K562 (cell line): ENCODE measurements around the gene PCBD2. TPM values are rescaled to one million over a fixed set of nuclear protein-coding genes. Genes with fewer than 3 reads are reported as not detected.

Experiments used
- ATAC-seq: fragments of 200-7000 bp; cut with Tn5 transposase; 3 replicates; pipeline ENCODE4 v1.9.1; 2020; ENCODE audit warnings: moderate library complexity
- BruUV-seq: library from RNA; stranded (reverse); fragments of 400-500 nt; replicated peaks from 2 replicates; lab custom pipeline; 2021; lab: Mats Ljungman, UMichigan
- CTCF ChIA-PET: fragments of 300-600 bp; formaldehyde crosslinking; extraction: SDS; loops from one replicate; lab custom pipeline; 2021; ENCODE audit warnings: low intra/inter-chr PET ratio; lab: Yijun Ruan, JAX
- POLR2A ChIA-PET: fragments of 300-600, 350-650 bp; sonication (Branson Sonifier 250); formaldehyde crosslinking; extraction: SDS; loops from one replicate; lab custom pipeline; 2021; ENCODE audit warnings: antibody characterized with exemption, inconsistent platforms; lab: Yijun Ruan, JAX
- DNase-seq, 4 experiments: peaks; one replicate each; pipeline versions ENCODE4 v3.0.0 to v3.0.0-alpha.2; 2011 to 2018; ENCODE audit warnings: low spot score in 3 of 4, mixed read lengths in 3 of 4; ENCODE audit errors: extremely low read depth in 1 of 4
- FAIRE-seq: peaks from 2 replicates; lab custom pipeline; 2011; peaks lifted over from hg19 to GRCh38; lab: Jason Lieb, UNC
- H2AFZ ChIP-seq: 2 replicates; pipeline ENCODE4 v1.6.0; 2011; ENCODE audit warnings: low read depth, low read length, control low read depth, inconsistent platforms
- H3K27ac ChIP-seq: fragments of 200-600 bp; 3 replicates; pipeline ENCODE4 v1.8.0; 2011; ENCODE audit warnings: low read depth, mild to moderate bottlenecking, control low read depth, inconsistent platforms, low read length, moderate library complexity, mixed read lengths; ENCODE audit errors: extremely low read depth
- H3K27me3 ChIP-seq, 2 experiments: fragments of 300-600 bp in 1 of 2; 2 replicates in 1 of 2; 3 replicates in 1 of 2; pipeline versions ENCODE4 v1.6.0 to v1.8.0; 2011; ENCODE audit warnings: inconsistent platforms in 2 of 2, low read length in 2 of 2, mild to moderate bottlenecking in 1 of 2, mixed read lengths in 1 of 2, moderate library complexity in 1 of 2; ENCODE audit not compliant: control insufficient read depth in 2 of 2, insufficient read depth in 2 of 2
- H3K36me3 ChIP-seq: fragments of 300-600 bp; 3 replicates; pipeline ENCODE4 v1.8.0; 2011; ENCODE audit warnings: mild to moderate bottlenecking, low read length, inconsistent platforms; ENCODE audit not compliant: control insufficient read depth, insufficient read depth
- H3K4me1 ChIP-seq, 2 experiments: fragments of 200-600 bp in 1 of 2; replicated peaks in 1 of 2; 2 replicates in 1 of 2; 3 replicates in 1 of 2; pipeline versions ENCODE4 v1.5.1 to v1.8.0; 2011; ENCODE audit warnings: inconsistent platforms in 2 of 2, low read length in 2 of 2, mild to moderate bottlenecking in 1 of 2, mixed read lengths in 1 of 2, moderate library complexity in 1 of 2; ENCODE audit not compliant: control insufficient read depth in 2 of 2, insufficient read depth in 2 of 2
- H3K4me2 ChIP-seq: 2 replicates; pipeline ENCODE4 v1.6.1; 2011; ENCODE audit warnings: low read length, control low read depth, inconsistent platforms, mixed read lengths; ENCODE audit not compliant: insufficient read depth
- H3K4me3 ChIP-seq: fragments of 200-600 bp; sonication (generic), shearing (Covaris generic); 2 replicates; pipeline ENCODE4 v1.5.1; 2016; ENCODE audit warnings: control low read depth, inconsistent platforms
- H3K79me2 ChIP-seq: fragments of 200-600 bp; 3 replicates; pipeline ENCODE4 v1.8.0; 2011; ENCODE audit warnings: low read length, inconsistent platforms; ENCODE audit not compliant: control insufficient read depth, insufficient read depth
- H3K9ac ChIP-seq, 2 experiments: 2 replicates each; pipeline versions ENCODE4 v1.6.0 to v1.6.1; 2011; ENCODE audit warnings: low read depth in 2 of 2, low read length in 2 of 2, control low read depth in 1 of 2, inconsistent platforms in 1 of 2, mild to moderate bottlenecking in 1 of 2, mixed read lengths in 1 of 2; ENCODE audit not compliant: insufficient read depth in 1 of 2
- H3K9me1 ChIP-seq: one replicate; pipeline ENCODE4 v1.6.0; 2011; ENCODE audit warnings: inconsistent platforms, mild to moderate bottlenecking, low read length, moderate library complexity; ENCODE audit not compliant: control insufficient read depth, insufficient read depth
- H3K9me3 ChIP-seq: replicated peaks from 2 replicates; pipeline ENCODE4 v1.5.1; 2011; ENCODE audit warnings: low read depth, low read length, inconsistent platforms; ENCODE audit not compliant: control insufficient read depth, insufficient read depth
- H4K20me1 ChIP-seq: replicated peaks from 2 replicates; pipeline ENCODE4 v1.6.1; 2011; ENCODE audit warnings: low read length, inconsistent platforms, mixed read lengths; ENCODE audit not compliant: control insufficient read depth, insufficient read depth
- BRF1 ChIP-seq: IDR thresholded peaks from 3 replicates; pipeline ENCODE4 v1.6.1; 2011; ENCODE audit warnings: borderline replicate concordance, mild to moderate bottlenecking; ENCODE audit not compliant: insufficient read length; ENCODE audit errors: extremely low read depth
- NFIX ChIP-seq: fragments of 250-450 bp; sonication (Bioruptor Pico); IDR thresholded peaks from 2 replicates; pipeline ENCODE4 v1.4.0; 2020; ENCODE audit warnings: low read depth, mild to moderate bottlenecking, moderate library complexity
- NFYB ChIP-seq: IDR thresholded peaks from 2 replicates; pipeline ENCODE4 v1.6.1; 2011; ENCODE audit warnings: mild to moderate bottlenecking, moderate library complexity; ENCODE audit not compliant: insufficient read length; ENCODE audit errors: extremely low read depth
- RBM34 ChIP-seq: fragments of 200-400 bp; formaldehyde crosslinking; IDR thresholded peaks from 2 replicates; pipeline ENCODE4 v1.6.1; 2018; ENCODE audit warnings: low read length, borderline replicate concordance; ENCODE audit not compliant: insufficient read depth
- TCF3 ChIP-seq: sonication (generic); formaldehyde crosslinking; IDR thresholded peaks from 2 replicates; pipeline ENCODE4 v1.4.0; 2020; ENCODE audit warnings: mild to moderate bottlenecking, missing genetic modification reagents
- ZFP36 ChIP-seq: fragments of 150-350 bp; IDR thresholded peaks from 2 replicates; pipeline ENCODE4 v1.6.1; 2018; ENCODE audit warnings: low read length, low read depth; ENCODE audit not compliant: partially characterized antibody
- ZNF407 ChIP-seq: fragments of 450-650 bp; IDR thresholded peaks from 2 replicates; pipeline ENCODE4 v1.6.1; 2016; ENCODE audit warnings: low read depth
- WGBS: fragments of 100-300 bp; shearing (Covaris generic); methylation state at CpG from one replicate; pipeline ENCODE4 v1.1.6; 2016; ENCODE audit warnings: low coverage, mixed read lengths; ENCODE audit not compliant: insufficient coverage; ENCODE audit errors: missing lambda C conversion rate; 5-methylcytosine and 5-hydroxymethylcytosine counted together
- in situ Hi-C: fragments of 300-500 bp; cut with MboI; formaldehyde crosslinking; loops from 4 replicates; pipeline ENCODE4 v1.15.0; 2018; ENCODE audit warnings: inconsistent platforms, mixed read lengths
- intact Hi-C: fragments of 100-400 bp; cut with micrococcal nuclease; formaldehyde crosslinking; loops from 2 replicates; pipeline ENCODE4 v1.14.2; 2022
- polyA plus RNA-seq, 8 experiments: library from polyadenylated mRNA; depleted of rRNA in 4 of 8; stranded (reverse) in 5 of 8; unstranded in 3 of 8; fragments of >200 nt; fragmentation: Nextera tagmentation in 2 of 8; fragmentation: Illumina TruSeq in 1 of 8; extraction: Ambion mirVana in 2 of 8; extraction: Trizol in 1 of 8; gene quantifications; 2 replicates each; pipeline versions ENCODE4 v1.2.1 to v1.2.3, GENCODE V29; 2011 to 2014; ENCODE audit warnings: inconsistent platforms in 1 of 8, missing spikeins in 1 of 8
- total RNA-seq, 7 experiments: library from RNA; depleted of rRNA in 6 of 7; stranded (reverse); fragments of >200 nt in 6 of 7; fragmentation: Illumina TruSeq in 2 of 7; extraction: Trizol in 2 of 7; gene quantifications; 2 replicates each; pipeline versions ENCODE4 v1.2.1 to v1.2.3, GENCODE V29; 2011 to 2021; ENCODE audit warnings: low replicate concordance in 1 of 7

Gene PCBD2
- total and polyA plus RNA-seq, 9 of the 15 experiments (the other 6 are each of a cell fraction or from before 2014, with no cell fraction given) = 5.2 to 13.8 (median 7.8) TPM

GRCh38 chr5:134976841-134977240 lies 71.9 kb downstream of the PCBD2 start:
- ATAC-seq (no peak), FAIRE-seq (no peak), DNase-seq (no peak)
- Histone ChIP-seq H3K9me3 (peaks cover 5% of the 10 kb centered on the region), H2AFZ (no peak overlapping the region), H3K36me3 (no peaks in the 10 kb centered on the region), H3K9ac (no peak overlapping the region), H3K4me2 (no peak overlapping the region), H3K79me2 (no peaks in the 10 kb centered on the region), H3K27ac (no peak overlapping the region), H3K4me1 (no peaks in the 10 kb centered on the region), H3K4me3 (no peak overlapping the region), H3K27me3 (no peaks in the 10 kb centered on the region), H4K20me1 (no peaks in the 10 kb centered on the region), H3K9me1 (no peaks in the 10 kb centered on the region)
- no peak for TF ChIP-seq NFYB
- TF ChIP-seq ZNF407 = no peak
- no peak for TF ChIP-seq NFIX (CRISPR knock-in tag)
- TF ChIP-seq TCF3 (CRISPR knock-in tag) = no peak
- no peak for TF ChIP-seq RBM34
- TF ChIP-seq ZFP36 = peak; percentile 66
- no peak for TF ChIP-seq BRF1
- in situ Hi-C loops = no loop called here
- ChIA-PET POLR2A (interaction anchor here (0.7 kb wide), 1 partner anchor 513 kb away, joined by 3 read pairs; no protein-coding TSS in a partner anchor), CTCF (no interaction called here)
- no TSS peak for BruUV-seq
- intact Hi-C loops = no loop called here
- 75% methylated on average over 1 of the region's 1 CpG for WGBS
